HL-60 (cell line): ENCODE data around the gene POLG2.

Experiments
- GABPA ChIP-seq: IDR thresholded peaks from 2 replicates; pipeline ENCODE4 v1.6.1; 2012; ENCODE audit warnings: low read depth
- POLR2AphosphoS5 ChIP-seq: IDR thresholded peaks from 2 replicates; pipeline ENCODE4 v1.6.1; 2012; ENCODE audit warnings: low read depth
- SPI1 ChIP-seq: IDR thresholded peaks from 2 replicates; pipeline ENCODE4 v1.6.1; 2012; ENCODE audit warnings: low read depth, mild to moderate bottlenecking, borderline replicate concordance
- TF ChIP-seq, protein P1 (sequence below): IDR thresholded peaks from one replicate; pipeline ENCODE4 v1.5.1; 2011; ENCODE audit warnings: low read length, control low read depth, inconsistent platforms; ENCODE audit not compliant: insufficient read depth
- TF ChIP-seq, protein P2 (sequence below): IDR thresholded peaks from 2 replicates; pipeline ENCODE4 v1.6.1; 2012; ENCODE audit warnings: low read depth; ENCODE audit not compliant: insufficient replicate concordance

DNA sequence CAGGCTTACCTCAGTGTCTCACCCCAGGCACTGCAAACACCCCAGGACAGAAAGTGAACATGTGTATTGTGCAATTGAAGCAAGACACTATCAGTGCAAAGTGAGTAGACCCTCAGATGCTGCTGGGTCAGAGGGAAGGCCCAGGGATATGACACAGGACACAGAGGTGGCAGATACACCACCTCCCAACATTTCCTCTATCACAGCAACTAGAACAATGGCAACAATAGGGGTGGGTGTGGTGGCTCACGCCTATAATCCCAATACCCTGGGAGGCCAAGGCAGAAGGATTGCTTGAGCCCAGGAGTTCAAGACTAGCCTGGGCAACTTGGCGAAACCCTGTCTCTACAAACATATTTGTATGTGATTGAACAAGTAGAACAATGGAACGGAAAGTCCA is 25.4 kb downstream of the POLG2 start:
- TF ChIP-seq, protein P1, sequence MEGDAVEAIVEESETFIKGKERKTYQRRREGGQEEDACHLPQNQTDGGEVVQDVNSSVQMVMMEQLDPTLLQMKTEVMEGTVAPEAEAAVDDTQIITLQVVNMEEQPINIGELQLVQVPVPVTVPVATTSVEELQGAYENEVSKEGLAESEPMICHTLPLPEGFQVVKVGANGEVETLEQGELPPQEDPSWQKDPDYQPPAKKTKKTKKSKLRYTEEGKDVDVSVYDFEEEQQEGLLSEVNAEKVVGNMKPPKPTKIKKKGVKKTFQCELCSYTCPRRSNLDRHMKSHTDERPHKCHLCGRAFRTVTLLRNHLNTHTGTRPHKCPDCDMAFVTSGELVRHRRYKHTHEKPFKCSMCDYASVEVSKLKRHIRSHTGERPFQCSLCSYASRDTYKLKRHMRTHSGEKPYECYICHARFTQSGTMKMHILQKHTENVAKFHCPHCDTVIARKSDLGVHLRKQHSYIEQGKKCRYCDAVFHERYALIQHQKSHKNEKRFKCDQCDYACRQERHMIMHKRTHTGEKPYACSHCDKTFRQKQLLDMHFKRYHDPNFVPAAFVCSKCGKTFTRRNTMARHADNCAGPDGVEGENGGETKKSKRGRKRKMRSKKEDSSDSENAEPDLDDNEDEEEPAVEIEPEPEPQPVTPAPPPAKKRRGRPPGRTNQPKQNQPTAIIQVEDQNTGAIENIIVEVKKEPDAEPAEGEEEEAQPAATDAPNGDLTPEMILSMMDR, result no peak
- TF ChIP-seq, protein P2, sequence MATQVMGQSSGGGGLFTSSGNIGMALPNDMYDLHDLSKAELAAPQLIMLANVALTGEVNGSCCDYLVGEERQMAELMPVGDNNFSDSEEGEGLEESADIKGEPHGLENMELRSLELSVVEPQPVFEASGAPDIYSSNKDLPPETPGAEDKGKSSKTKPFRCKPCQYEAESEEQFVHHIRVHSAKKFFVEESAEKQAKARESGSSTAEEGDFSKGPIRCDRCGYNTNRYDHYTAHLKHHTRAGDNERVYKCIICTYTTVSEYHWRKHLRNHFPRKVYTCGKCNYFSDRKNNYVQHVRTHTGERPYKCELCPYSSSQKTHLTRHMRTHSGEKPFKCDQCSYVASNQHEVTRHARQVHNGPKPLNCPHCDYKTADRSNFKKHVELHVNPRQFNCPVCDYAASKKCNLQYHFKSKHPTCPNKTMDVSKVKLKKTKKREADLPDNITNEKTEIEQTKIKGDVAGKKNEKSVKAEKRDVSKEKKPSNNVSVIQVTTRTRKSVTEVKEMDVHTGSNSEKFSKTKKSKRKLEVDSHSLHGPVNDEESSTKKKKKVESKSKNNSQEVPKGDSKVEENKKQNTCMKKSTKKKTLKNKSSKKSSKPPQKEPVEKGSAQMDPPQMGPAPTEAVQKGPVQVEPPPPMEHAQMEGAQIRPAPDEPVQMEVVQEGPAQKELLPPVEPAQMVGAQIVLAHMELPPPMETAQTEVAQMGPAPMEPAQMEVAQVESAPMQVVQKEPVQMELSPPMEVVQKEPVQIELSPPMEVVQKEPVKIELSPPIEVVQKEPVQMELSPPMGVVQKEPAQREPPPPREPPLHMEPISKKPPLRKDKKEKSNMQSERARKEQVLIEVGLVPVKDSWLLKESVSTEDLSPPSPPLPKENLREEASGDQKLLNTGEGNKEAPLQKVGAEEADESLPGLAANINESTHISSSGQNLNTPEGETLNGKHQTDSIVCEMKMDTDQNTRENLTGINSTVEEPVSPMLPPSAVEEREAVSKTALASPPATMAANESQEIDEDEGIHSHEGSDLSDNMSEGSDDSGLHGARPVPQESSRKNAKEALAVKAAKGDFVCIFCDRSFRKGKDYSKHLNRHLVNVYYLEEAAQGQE, result no peak
- TF ChIP-seq POLR2AphosphoS5, result no peak
- TF ChIP-seq GABPA, result no peak
- no peak for TF ChIP-seq SPI1
